ENCODE results near the gene GANAB. TPM values are rescaled to one million over a fixed set of nuclear protein-coding genes. Genes with fewer than 3 reads are reported as not detected.
"Not testable (repeated sequence)": the region's sequence is repeated elsewhere in the genome, so short reads cannot be mapped to it uniquely, and the experiment has no call there.

Gene GANAB
- total and polyA plus RNA-seq, 3 donors from 2014 or later: 152 to 219 (median 190) TPM

DNA sequence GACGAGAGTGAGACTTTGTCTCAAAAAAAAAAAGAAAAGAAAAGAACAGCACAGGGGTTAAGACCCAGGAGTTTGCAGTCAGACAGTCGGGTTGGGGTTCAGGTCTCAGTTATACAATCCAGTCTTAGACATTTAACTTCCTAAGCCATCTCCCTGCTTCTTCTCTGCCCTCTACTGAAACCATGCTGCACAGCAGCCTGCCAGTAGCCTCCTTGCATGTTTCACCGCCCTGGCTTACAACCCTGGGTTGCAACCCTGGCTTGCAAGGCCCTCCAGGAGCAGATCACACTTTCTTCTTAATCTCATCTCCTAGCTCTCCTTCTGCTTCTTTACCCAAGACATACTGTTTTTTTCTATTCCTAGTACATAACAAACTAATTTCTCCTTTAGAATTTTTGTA, 18.7 kb downstream of the GANAB start:
- Histone ChIP-seq H3K4me1 (no peaks in the 10 kb centered on the region), H3K27me3 (no peaks in the 10 kb centered on the region), H3K4me3 (no peak overlapping the region), H3K36me3 (ENCODE audit: low read depth, missing control alignments) (no peaks in the 10 kb centered on the region), H3K9me3 (no peaks in the 10 kb centered on the region), H3K27ac (no peak overlapping the region)
- 78 to 79% methylated on average over 3 of the region's 3 CpGs for WGBS, 2 donors
- no peak for DNase-seq
- no peak for TF ChIP-seq POLR2A (IDR thresholded peaks at IDR 0.05)
- TF ChIP-seq, protein P1, sequence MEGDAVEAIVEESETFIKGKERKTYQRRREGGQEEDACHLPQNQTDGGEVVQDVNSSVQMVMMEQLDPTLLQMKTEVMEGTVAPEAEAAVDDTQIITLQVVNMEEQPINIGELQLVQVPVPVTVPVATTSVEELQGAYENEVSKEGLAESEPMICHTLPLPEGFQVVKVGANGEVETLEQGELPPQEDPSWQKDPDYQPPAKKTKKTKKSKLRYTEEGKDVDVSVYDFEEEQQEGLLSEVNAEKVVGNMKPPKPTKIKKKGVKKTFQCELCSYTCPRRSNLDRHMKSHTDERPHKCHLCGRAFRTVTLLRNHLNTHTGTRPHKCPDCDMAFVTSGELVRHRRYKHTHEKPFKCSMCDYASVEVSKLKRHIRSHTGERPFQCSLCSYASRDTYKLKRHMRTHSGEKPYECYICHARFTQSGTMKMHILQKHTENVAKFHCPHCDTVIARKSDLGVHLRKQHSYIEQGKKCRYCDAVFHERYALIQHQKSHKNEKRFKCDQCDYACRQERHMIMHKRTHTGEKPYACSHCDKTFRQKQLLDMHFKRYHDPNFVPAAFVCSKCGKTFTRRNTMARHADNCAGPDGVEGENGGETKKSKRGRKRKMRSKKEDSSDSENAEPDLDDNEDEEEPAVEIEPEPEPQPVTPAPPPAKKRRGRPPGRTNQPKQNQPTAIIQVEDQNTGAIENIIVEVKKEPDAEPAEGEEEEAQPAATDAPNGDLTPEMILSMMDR (IDR thresholded peaks at IDR 0.05): no peak
- intact Hi-C loops (cut with DNase I; ENCODE audit: low total_unique reads): no loop called here

DNA sequence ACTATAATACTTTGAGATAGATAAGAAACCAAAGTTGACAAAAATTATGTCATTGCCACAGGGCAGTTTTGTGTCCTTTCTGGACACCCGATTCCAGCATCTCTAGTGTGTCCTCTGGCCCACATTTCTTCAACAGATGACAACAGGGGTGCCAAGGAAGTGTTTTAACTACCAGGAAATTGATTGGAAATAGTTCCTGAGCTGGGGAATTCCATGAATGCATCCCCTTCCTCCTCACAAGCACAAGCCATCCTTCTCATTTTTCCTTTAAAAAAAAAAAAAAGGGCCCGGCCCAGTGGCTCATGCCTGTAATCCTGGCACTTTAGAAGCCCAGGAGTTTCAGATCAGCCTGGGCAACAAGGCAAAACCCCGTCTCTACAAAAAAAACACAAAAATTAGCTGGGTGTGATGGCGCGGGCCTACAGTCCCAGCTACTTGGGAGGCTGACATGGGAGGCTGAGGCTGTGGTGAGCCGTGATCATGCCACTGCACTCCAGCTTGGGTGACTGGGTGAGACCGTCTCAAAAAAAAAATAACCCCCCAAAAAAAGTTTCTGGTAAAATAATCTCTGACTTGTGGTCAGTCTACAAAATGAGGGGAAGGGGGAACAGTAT, 23.8 kb downstream of the GANAB start:
- peak overlapping the region; percentile 81 to 84 for H3K27ac ChIP-seq
- DNase-seq: no peak
- H3K9me3 ChIP-seq: no peaks in the 10 kb centered on the region
- intact Hi-C loops (cut with DNase I; ENCODE audit: low total_unique reads): no loop called here
- H3K27me3 ChIP-seq: no peaks in the 10 kb centered on the region
- peak overlapping the region; percentile 79 to 94 for H3K4me3 ChIP-seq
- H3K4me1 ChIP-seq: peaks cover 7% of the 10 kb centered on the region
- WGBS, 2 donors: 67 to 86% methylated on average over 7 of the region's 7 CpGs
- H3K36me3 ChIP-seq (ENCODE audit: low read depth, missing control alignments): no peaks in the 10 kb centered on the region
- no peak for TF ChIP-seq POLR2A (IDR thresholded peaks at IDR 0.05)
- TF ChIP-seq, protein P1 (IDR thresholded peaks at IDR 0.05): no peak

DNA sequence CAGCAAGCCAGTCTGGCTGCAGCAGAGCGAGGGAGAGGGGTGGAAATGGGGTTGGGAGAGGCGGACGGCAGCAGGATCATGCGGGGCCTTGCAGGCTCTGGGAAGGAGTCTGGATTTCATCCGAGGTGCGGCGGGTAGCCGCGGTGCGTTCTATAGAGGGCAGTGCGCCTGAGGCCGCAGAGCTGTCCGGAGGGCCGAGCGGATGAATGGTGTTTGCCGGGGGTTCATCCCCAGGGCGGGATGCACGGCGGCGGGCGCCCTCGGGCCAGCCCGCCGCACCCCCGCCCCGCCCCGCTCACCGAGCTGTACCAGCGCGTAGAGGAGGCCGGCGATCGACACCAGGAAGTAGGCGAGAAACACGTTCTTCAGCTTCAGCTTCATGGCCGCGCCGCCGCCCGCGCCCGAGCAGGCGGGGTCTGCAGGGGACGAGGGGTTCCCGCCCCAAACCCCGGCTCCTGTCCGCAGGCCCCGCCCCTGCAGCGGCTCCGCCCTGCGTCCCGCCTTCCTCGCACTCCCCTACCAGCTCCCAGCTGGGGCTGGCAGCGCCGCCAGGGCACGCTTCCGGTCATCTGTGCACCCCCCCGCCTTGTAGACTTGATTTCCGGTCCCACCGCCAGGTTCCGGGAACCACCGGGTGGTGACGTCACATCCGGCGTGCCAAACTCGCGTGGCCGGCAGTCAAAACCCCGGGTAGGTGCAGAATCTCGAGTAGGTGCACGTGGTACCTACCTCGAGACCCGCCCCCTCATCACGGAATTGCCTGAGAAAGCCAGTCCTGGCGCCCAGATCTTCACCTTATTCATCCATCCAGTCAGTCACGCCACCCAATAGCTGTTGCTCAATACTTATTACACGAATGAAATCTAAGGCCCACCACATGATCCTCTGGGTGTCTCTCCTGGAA, 24.6 kb downstream of the GANAB start, which contains the start of gene B3GAT3:
Gene B3GAT3 (minus strand): TSS at position 420 of the 904 bp plus-strand sequence. CDS start 39 bp downstream, at position 381.
- Histone ChIP-seq H3K9me3 (no peaks in the 10 kb centered on the region), H3K27ac (peak within 1 kb of the TSS; percentile 81 to 84), H3K4me3 (peak within 1 kb of the TSS; percentile 79 to 94), H3K27me3 (no peaks in the 10 kb centered on the region), H3K4me1 (peaks cover 7% of the 10 kb centered on the region), H3K36me3 (ENCODE audit: low read depth, missing control alignments) (no peaks in the 10 kb centered on the region)
- 1% methylated on average over 18 to 76 of the region's 77 CpGs for WGBS, 2 donors
- peak; percentile 98 for DNase-seq
- peak; percentile 20 for TF ChIP-seq POLR2A (IDR thresholded peaks at IDR 0.05)
- TF ChIP-seq, protein P1 (IDR thresholded peaks at IDR 0.05): peak in 2 of 3 experiments; percentile 27 to 30
- intact Hi-C loops (cut with DNase I; ENCODE audit: low total_unique reads): no loop called here

DNA sequence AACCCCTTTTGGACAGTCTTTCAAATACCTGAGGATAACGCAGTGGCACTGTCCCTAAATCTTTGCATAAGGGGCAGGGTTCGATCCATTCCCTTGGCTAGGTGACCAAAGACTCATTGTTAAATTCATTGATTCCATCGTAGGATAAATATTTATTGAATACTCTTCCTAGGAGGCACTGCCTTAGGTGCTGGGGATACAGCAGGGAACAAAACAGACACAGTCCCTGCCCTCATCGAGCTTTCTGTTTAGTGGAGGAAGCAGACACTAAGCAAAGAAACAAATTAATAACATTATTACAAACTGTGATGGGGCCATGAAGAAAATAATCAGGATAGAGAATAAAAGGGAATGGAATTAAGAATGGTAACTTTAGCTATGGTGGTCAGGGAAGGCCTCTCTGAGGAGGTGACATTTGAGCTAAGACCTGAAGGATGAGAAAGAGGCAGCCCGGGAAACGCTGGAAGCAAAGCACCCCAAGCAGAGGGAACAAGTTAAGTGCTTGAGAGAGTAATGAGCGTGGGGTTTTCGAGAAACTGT, 25.3 kb downstream of the GANAB start:
- Histone ChIP-seq H3K4me1 (peaks cover 7% of the 10 kb centered on the region), H3K36me3 (ENCODE audit: low read depth, missing control alignments) (no peaks in the 10 kb centered on the region), H3K27me3 (no peaks in the 10 kb centered on the region), H3K27ac (peak overlapping the region; percentile 81 to 84), H3K9me3 (no peaks in the 10 kb centered on the region), H3K4me3 (peak overlapping the region; percentile 79 to 94)
- no peak for DNase-seq
- TF ChIP-seq, protein P1 (IDR thresholded peaks at IDR 0.05): no peak
- no peak for TF ChIP-seq POLR2A (IDR thresholded peaks at IDR 0.05)
- 21 to 23% methylated on average over 8 of the region's 8 CpGs for WGBS, 2 donors
- intact Hi-C loops (cut with DNase I; ENCODE audit: low total_unique reads): no loop called here

DNA sequence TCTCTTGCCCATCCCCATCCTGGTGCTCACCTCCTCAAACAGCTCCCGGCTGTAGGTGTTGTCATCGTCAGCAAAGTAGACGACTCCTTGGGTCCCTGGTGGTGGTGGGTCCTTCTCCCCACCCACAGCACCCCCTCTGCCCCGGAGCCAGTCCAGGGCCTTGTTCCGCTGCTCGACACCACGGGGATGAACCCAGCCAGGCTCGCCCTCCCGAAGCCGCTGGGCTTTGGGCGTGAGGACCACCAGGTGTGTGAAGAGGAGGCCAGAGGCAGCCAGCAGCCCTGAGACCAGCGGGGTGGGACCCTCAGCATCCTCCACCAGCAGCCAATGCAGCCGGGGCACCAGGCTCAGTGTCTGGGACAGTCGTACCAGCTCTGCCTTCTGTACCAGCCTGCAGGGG, 29.5 kb downstream of the GANAB start:
- intact Hi-C loops (cut with DNase I; ENCODE audit: low total_unique reads); H3K9me3 ChIP-seq; H3K36me3 ChIP-seq (ENCODE audit: low read depth, missing control alignments); H3K4me3 ChIP-seq; DNase-seq; H3K27ac ChIP-seq; H3K27me3 ChIP-seq: not testable (repeated sequence)
- peaks cover 12% of the 10 kb centered on the region for H3K4me1 ChIP-seq
- 91% methylated on average over 14 of the region's 14 CpGs; no CpG with 5 or more reads in 1 of the 2 donors for whole genome bisulfite sequencing, 2 donors

All from testis (tissue), 3 donors.